Measurements from ENCODE around the gene DNASE1L3. TPM values are rescaled to one million over a fixed set of nuclear protein-coding genes. Genes with fewer than 3 reads are reported as not detected.

DNASE1L3 gene
- total RNA-seq, 1 donor: not detected

- no peak for DNase-seq (ENCODE audit: low read depth)
Measured at GRCh38 chr3:58169371-58169770, 41.4 kb downstream of the DNASE1L3 start.

GRCh38 chr3:58168498-58168897, 42.3 kb downstream of the DNASE1L3 start:
- TF ChIP-seq, protein P1, sequence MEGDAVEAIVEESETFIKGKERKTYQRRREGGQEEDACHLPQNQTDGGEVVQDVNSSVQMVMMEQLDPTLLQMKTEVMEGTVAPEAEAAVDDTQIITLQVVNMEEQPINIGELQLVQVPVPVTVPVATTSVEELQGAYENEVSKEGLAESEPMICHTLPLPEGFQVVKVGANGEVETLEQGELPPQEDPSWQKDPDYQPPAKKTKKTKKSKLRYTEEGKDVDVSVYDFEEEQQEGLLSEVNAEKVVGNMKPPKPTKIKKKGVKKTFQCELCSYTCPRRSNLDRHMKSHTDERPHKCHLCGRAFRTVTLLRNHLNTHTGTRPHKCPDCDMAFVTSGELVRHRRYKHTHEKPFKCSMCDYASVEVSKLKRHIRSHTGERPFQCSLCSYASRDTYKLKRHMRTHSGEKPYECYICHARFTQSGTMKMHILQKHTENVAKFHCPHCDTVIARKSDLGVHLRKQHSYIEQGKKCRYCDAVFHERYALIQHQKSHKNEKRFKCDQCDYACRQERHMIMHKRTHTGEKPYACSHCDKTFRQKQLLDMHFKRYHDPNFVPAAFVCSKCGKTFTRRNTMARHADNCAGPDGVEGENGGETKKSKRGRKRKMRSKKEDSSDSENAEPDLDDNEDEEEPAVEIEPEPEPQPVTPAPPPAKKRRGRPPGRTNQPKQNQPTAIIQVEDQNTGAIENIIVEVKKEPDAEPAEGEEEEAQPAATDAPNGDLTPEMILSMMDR (IDR thresholded peaks at IDR 0.05; ENCODE audit: insufficient read depth, low read depth, low read length): no peak
- DNase-seq (ENCODE audit: low read depth): no peak
- no peak overlapping the region for H3K4me3 ChIP-seq (ENCODE audit: low read depth, low read length)

More at GRCh38 chr3:58169371-58169770, 41.4 kb downstream of the DNASE1L3 start:
- TF ChIP-seq, protein P1 (IDR thresholded peaks at IDR 0.05; ENCODE audit: insufficient read depth, low read depth, low read length): no peak
- H3K4me3 ChIP-seq (ENCODE audit: low read depth, low read length): no peak overlapping the region

DNA sequence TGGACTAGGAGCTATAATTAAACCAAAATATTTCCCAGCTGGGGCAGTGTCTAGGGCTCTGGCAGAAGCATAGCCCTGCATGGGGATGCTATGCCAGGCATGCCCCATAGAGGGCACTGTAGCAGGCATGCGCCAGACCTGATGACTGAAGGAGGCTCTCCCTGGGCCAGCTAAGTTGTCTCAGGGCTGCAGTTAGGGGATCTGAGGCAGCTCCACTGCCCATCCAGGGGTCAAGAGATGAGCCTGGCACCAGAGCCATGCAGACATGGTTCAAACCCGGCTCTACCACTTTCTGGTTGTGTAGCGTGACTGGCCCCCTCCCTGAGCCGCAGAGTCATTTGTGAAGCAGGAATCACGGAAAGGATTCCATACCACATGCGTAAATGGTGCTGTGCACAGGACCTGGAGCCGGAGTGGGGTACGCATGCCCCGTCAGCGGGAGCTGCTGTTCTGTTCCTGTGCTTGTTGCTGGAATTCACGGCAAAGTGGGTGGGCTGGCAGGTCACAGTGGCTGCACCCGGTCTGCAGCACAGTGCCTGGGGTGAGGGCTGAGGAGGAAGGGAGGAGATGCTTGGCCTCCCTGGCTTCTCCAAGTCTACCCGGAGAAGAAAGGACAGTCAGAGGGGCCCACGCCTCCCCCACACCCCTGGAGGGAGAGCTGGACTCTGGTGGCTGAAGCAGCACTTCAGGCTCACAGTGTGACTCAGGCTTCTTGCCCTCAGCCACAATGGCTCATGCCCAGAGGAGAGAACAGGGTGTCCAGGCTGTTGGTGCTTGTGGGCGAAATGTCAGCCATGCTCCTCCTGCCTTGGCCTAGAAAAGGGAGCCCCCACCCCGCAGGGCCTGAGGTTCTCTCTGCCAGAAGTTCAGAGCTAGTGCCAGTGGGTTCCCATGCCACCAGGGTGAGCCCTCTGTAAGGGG, 43.1 kb downstream of the DNASE1L3 start:
- no peak overlapping the region for H3K4me3 ChIP-seq (ENCODE audit: low read depth, low read length)
- TF ChIP-seq, protein P1 (IDR thresholded peaks at IDR 0.05; ENCODE audit: insufficient read depth, low read depth, low read length): peak; percentile 95
- peak; percentile 54 for DNase-seq (ENCODE audit: low read depth)

DNA sequence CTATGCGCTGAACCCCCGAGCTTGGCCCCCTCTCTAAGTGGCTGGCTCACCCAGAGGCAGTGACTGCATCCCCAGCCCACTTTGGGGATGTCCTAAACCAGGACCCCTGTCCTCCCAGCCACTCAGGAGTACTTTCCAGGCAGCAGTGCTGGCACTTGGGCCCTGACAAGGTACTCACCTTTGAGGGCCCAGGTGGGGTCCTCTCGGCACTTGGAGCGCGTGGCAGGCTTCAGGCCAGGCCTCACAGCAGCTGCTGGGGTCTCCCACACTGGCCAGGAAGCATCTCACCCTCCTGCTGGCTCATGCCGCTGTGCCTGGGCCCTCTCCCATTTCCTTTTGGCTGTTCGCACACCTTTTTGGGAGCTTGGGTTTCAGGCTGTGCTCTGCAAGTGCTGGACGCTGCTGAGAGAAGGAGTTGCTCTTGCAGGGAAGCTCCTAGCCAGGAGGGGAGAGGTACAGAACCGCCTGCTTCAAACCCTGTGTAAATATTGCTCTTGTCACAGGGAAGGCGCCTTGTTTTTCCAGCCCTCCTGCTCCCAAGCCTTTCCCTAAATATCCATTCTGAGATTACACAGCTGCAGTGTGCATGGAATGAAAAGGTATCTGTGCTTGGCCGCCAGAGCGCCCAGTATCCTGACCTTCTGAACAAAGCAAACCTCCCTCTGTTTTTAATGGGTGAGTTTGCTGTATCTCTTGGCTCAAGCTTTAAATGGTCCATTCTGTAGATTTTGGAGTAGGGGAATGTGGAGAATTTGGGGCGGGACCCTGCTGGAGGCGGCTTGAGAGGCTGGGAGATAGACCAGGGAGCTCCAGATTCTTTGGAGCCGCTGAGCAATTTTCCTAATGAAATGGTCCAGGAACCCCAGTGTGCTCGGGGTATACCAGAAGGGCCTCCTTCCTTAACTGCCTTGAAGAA, 45.6 kb downstream of the DNASE1L3 start:
- H3K4me3 ChIP-seq (ENCODE audit: low read depth, low read length): no peak overlapping the region
- DNase-seq (ENCODE audit: low read depth): peak; percentile 24
- TF ChIP-seq, protein P1 (IDR thresholded peaks at IDR 0.05; ENCODE audit: insufficient read depth, low read depth, low read length): no peak

- H3K4me3 ChIP-seq (ENCODE audit: low read depth, low read length): no peak overlapping the region
- peak; percentile 27 for DNase-seq (ENCODE audit: low read depth)
- TF ChIP-seq, protein P1 (IDR thresholded peaks at IDR 0.05; ENCODE audit: insufficient read depth, low read depth, low read length): no peak
Measured at GRCh38 chr3:58164199-58164879, 46.4 kb downstream of the DNASE1L3 start.

- no peak overlapping the region for H3K4me3 ChIP-seq (ENCODE audit: low read depth, low read length)
- peak; percentile 65 for DNase-seq (ENCODE audit: low read depth)
Measured at GRCh38 chr3:58163234-58163633, 47.5 kb downstream of the DNASE1L3 start.

More at GRCh38 chr3:58163234-58163633, 47.5 kb downstream of the DNASE1L3 start:
- TF ChIP-seq, protein P1 (IDR thresholded peaks at IDR 0.05; ENCODE audit: insufficient read depth, low read depth, low read length): no peak
